Glomerular visceral epithelial cell (primary cell): Measurements from ENCODE around the gene CSK.
"Not testable (repeated sequence)": the region's sequence is repeated elsewhere in the genome, so short reads cannot be mapped to it uniquely, and the experiment has no call there.

ENCODE experiments used
- DNase-seq: peaks from one replicate; pipeline ENCODE4 v3.0.0-alpha.2; 2016; ENCODE audit errors: extremely low spot score

CSK gene

GRCh38 chr15:74781431-74782258, at the start of gene CSK:
Gene CSK, plus strand, starts transcription at chr15:74782080. Its CDS starts 16,218 bp downstream, at chr15:74798298.
- peak; percentile 79 for DNase-seq

GRCh38 chr15:74732846-74733245, 49.0 kb upstream of the CSK start:
- DNase-seq = no peak

GRCh38 chr15:74733269-74733668, 48.6 kb upstream of the CSK start:
- DNase-seq = no peak

GRCh38 chr15:74735305-74735704, 46.6 kb upstream of the CSK start:
- DNase-seq = no peak

DNA sequence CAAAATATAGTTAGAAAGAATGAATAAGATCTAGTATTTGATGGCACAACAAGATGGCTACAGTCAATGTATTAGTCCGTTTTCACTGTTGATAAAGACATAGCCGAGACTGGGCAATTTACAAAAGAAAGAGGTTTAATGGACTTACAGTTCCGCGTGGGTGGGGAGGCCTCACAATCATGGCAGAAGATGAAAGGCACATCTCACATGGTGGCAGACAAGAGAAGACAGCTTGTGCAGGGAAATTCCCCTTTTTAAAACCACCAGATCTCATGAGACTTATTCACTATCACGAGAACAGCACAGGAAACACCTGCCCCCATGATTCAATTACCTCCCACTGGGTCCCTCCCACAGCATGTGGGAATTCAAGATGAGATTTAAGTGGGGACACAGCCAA, 43.6 kb upstream of the CSK start:
- not testable (repeated sequence) for DNase-seq

DNA sequence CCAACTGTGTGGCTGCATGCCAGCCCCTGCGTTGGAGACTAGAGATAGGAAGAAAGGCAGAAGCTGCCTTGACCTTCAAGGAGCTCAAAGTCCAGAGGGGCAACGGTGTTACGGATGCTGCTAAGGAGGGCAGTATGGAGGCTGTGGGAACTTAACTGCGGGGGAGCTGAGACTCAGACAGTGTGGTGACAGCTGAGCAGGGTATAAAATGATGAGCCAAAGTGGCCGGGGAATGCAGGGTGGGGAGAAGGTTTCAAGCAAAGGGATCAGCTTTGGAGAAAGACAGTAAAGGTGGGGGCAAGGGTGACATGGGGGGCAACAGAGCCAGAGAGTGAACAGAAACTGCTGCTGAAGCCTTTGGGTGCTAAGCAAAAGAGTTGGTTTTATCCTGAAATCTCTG, 39.5 kb upstream of the CSK start:
- no peak for DNase-seq

GRCh38 chr15:74746389-74746788, 35.5 kb upstream of the CSK start:
- DNase-seq = no peak

GRCh38 chr15:74748322-74748946, 33.4 kb upstream of the CSK start, which contains the start of gene CYP1A2:
Gene CYP1A2, plus strand, starts transcription at chr15:74748845. Its CDS starts 894 bp downstream, at chr15:74749739.
- no peak for DNase-seq

DNA sequence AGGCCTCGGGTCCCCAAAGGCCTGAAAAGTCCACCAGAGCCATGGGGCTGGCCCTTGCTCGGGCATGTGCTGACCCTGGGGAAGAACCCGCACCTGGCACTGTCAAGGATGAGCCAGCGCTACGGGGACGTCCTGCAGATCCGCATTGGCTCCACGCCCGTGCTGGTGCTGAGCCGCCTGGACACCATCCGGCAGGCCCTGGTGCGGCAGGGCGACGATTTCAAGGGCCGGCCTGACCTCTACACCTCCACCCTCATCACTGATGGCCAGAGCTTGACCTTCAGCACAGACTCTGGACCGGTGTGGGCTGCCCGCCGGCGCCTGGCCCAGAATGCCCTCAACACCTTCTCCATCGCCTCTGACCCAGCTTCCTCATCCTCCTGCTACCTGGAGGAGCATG, 32.0 kb upstream of the CSK start:
- no peak for DNase-seq

- DNase-seq = no peak
Observed at GRCh38 chr15:74750751-74751150, 31.1 kb upstream of the CSK start.

DNA sequence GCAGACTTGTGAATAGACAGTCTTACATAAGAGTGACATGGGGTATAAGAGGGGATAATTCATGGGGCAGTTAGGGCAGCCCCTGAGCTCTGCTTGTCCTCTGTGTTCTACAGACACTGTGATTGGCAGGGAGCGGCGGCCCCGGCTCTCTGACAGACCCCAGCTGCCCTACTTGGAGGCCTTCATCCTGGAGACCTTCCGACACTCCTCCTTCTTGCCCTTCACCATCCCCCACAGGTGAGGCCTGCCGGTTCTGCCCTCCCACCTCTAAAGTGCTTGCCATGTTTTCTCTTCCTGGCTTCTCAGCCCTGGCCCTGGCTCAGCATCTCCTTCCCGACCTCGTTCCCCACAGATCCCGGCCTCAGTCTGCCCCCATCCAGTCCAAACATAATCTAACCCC, 29.9 kb upstream of the CSK start:
- no peak for DNase-seq

- DNase-seq = peak; percentile 72
Observed at GRCh38 chr15:74752531-74752930, 29.3 kb upstream of the CSK start.

- DNase-seq = no peak
Observed at GRCh38 chr15:74754593-74755215, 27.2 kb upstream of the CSK start.

GRCh38 chr15:74758736-74759135, 23.1 kb upstream of the CSK start:
- DNase-seq = no peak

- no peak for DNase-seq
Observed at GRCh38 chr15:74762791-74763150, 19.1 kb upstream of the CSK start.

DNA sequence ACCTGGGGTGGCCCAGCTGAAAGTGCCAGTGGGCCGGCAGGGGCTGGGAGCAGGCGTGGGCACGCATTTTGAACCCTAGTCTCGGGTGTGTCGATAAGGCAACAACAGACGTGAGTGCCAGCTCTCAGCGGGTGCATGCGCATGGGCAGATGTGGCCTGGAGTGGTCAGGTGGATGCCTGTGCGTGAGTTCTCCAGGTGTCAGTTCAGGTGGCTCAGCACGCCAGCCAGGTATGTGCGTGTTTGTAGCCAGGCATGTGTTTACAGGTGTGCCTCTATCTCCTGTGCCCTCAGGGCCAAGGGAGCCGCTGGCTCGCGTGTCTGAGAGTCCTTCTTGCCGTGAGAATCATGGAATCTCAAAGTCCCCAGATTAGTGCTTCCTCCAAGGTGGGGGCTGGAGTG, 18.5 kb upstream of the CSK start:
- DNase-seq = no peak

DNA sequence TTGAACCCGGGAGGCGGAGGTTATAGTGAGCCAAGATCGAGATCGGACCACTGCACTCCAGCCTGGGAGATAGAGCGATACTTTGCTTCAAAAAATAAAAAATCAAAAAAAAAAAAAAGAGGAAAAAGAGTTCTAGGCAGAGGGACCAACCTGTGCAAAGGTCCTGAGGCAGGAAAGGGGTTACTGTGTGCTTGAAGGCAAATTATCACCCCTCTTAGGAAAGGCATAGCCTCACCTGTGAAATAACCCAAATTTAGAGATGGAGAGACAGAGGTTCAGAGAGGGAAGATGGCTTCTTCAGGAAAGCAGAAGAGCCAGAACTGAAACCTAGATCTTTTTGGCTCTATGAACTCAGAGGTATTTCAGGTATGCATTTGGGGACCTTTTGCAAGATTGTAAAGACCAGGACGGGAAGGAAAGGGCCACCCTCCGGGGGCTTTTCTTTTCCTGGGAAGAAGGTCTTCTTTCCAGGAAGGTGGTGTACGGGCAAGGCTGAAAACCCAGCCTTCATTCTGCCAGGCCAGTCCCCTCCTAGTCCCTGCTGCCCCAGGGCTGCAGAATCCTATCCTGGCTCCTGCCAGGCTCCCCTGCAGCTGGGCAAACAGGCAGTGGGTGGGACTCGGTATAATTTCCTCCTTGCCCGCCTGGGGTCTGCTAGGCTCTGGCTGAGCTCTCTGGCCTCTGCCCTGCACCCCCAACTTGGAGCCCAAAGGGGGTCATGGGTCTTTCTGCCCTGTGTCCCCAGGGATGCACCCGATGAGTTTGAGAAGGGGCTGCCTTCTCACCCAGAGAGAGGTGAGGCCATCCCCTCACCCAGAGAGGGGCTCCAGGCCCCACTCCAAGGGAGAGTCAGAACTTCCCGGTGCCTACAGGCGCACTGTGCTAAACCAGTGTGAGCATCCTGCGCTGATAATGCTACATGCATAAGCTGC, 14.4 kb upstream of the CSK start:
- DNase-seq = no peak

DNA sequence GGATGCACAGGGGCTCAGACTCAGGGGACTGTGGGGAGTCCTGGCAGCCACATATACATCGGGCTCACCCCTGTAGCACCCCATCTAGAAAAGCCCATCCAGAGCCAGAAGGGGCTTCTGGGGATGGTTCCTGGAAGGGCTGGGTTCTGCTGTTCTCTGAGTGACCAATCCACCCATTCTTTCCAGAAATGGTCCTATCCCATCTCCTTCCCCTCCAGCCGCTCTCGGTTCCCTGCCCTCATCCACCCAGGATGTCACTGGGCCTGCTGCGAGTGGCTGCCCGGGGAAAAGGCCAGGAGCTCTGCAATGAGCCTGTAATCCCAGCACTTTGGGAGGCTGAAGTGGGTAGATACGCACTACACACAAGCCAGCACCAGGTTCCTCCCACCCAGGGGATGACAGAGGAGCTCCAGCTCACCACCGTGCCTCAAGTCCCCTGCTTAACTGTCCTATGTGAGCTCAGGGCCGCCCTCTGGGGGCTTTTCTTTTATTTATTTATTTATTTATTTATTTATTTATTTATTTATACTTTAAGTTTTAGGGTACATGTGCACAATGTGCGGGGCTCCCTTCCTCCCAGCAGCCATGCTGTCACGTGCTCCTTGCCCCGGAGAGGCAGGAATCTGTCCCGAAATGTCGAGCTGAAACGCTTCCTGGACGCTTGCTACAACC, 13.6 kb upstream of the CSK start:
- DNase-seq = no peak

DNA sequence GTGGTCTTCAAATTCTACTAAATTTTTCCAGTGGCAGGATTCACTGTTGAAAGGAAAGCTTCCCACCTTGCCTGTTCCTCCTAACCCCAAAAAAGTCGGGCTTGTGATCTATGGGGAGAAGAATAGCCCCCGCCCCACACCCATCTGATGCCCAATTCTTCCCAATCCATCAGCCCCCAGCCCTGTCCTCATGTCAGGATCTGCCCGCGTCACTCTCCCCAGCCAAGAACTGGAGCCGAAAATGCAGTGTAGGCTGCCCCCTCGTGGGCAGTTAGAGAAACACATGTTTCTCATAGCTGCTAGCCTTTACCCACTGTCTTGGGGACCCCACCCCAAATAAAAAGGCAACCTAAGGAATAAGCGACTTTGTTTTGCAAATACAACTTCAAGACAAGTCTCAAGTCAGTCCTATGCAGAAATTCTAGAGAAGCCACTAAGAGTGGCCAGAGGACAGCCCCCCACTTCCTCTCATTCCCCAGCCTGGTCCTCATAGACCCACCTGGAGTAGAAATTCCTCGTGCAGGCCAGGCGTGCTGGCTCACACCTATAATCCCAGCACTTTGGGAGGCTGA, 13.0 kb upstream of the CSK start:
- DNase-seq = peak; percentile 63

DNA sequence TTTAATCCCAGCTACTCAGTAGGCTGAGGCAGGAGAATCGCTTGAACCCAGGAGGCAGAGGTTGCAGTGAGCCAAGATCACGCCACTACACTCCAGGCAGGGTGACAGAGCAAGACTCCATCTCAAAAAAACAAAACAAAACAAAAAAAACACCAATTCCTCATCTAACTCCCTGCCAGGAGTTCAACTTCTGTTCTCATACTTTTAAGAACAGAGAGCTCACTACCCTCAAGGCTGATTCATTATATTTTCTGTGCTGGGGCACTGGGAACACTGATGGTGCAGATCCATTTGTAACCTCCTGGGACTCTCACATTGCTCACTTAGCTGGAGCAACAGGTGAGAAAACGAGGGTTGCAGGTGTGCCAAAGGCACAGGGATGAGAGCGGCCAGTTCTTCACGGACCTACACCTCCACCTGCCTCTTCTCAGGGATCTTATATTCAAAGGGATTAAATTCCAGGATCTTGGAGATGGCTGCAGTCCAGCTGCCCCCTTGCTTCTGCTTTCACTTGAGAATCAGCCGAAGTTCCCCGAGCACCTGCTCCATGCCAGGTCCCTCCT, 12.3 kb upstream of the CSK start:
- no peak for DNase-seq
